ENCODE results near the gene PHF23. TPM values are rescaled to one million over a fixed set of nuclear protein-coding genes. Genes with fewer than 3 reads are reported as not detected.

Gene PHF23
- total RNA-seq, 1 experiment from 2014 or later = 32.7 TPM

DNA sequence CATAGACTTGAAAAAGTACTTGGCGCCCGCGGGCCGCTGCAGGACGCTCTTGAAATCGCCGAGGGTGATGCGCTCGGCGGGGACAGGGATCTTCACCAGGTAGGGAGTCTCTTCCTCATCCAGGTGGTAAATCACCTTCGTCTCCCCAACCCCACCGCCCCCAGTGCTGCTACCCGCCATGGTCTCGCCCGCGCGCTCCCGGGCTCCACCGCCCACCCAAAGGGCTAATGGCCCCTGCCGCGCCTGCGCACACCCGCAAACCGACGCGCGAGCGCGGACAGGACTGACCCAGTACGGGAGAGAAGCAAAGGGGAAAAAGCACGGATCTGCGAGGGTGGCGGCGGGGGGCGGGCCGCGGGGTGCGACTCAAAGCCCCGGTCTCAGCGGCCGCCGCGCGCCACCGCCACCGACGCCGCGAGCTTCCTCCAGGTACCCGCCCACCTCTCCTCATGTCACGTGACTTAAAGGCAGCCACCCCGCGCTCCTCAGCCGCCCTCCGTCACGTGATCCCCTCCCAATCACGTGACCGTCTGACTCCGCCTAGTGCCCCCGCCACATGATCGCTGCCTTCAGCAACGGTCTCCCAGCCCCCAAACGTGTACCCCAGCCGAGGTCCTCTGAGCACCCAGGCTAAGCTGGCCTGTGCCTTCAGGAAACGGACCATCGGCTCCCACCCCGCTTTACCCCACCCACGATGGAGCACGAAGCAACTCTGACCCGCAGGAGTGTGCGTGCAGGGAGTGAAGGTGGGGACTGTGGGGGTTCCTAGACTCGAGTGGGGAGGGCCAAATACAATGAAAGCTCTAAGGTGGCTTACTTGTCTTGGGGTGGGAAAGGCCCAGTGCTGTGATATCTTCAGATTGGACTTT is 4.9 kb downstream of the PHF23 start, which contains the start of gene DVL2:
TSS of gene DVL2 (minus strand) at position 435 of the 869 bp plus-strand sequence. CDS start at position 180, 255 bp downstream.
- Histone ChIP-seq H3F3A (ENCODE audit: low read length, unreplicated experiment) (peaks cover 8% of the 10 kb centered on the region), H3K9me2 (replicated peaks; ENCODE audit: low read length) (no peaks in the 10 kb centered on the region), H3K36me3 (ENCODE audit: low read depth, low read length) (peaks cover 13% of the 10 kb centered on the region; the same call in 1 of the 2 replicates), H2AFZ (ENCODE audit: low read length) (peak within 1 kb of the TSS; percentile 82), H3K79me2 (ENCODE audit: low read length) (peaks cover 71% of the 10 kb centered on the region), H3K27me3 (ENCODE audit: low read length) (no peaks in the 10 kb centered on the region), H3K9me3 (ENCODE audit: low read length) (no peaks in the 10 kb centered on the region), H3K4me1 (ENCODE audit: insufficient read depth, low read length) (peaks cover 33% of the 10 kb centered on the region), H4K20me1 (ENCODE audit: low read length) (peaks cover 8% of the 10 kb centered on the region; the same call in 1 of the 2 replicates), H3K4me3 (ENCODE audit: low read length) (peak within 1 kb of the TSS; percentile 89), H3K4me2 (ENCODE audit: low read length) (peak within 1 kb of the TSS; percentile 83), H3K9ac (ENCODE audit: low read length) (peak within 1 kb of the TSS; percentile 88), H3K27ac (ENCODE audit: low read length) (peak within 1 kb of the TSS; percentile 64)
- TF ChIP-seq EZH2phosphoT487 (IDR thresholded peaks at IDR 0.05; ENCODE audit: borderline replicate concordance, low read length) (no peak), CTCF (conservative IDR thresholded peaks at IDR 0.05; ENCODE audit: low read depth, low read length) (no peak), EZH2 (IDR thresholded peaks at IDR 0.05; ENCODE audit: low read length, unreplicated experiment) (no peak)
- peak; percentile 87 for DNase-seq
- ATAC-seq = peak; percentile 48
- ChIA-PET CTCF (no interaction called here), POLR2A (ENCODE audit: unreplicated experiment) (no interaction called here)
- BruUV-seq (replicated peaks) = no TSS peak
- intact Hi-C loops (cut with micrococcal nuclease) = loop anchor here (2.0 kb wide), 1 partner anchor 14 kb away; no protein-coding TSS in a partner anchor

- no peak for TF ChIP-seq EZH2phosphoT487 (IDR thresholded peaks at IDR 0.05; ENCODE audit: borderline replicate concordance, low read length)
- TF ChIP-seq CTCF (conservative IDR thresholded peaks at IDR 0.05; ENCODE audit: low read depth, low read length) = no peak
- TF ChIP-seq EZH2 (IDR thresholded peaks at IDR 0.05; ENCODE audit: low read length, unreplicated experiment) = no peak
- H4K20me1 ChIP-seq (ENCODE audit: low read length) = peaks cover 8% of the 10 kb centered on the region; the same call in 1 of the 2 replicates
- H3K9ac ChIP-seq (ENCODE audit: low read length) = peak overlapping the region; percentile 88
- H3K4me3 ChIP-seq (ENCODE audit: low read length) = peak overlapping the region; percentile 89
- peak overlapping the region; percentile 64 for H3K27ac ChIP-seq (ENCODE audit: low read length)
- ChIA-PET POLR2A (ENCODE audit: unreplicated experiment) (no interaction called here), CTCF (no interaction called here)
- no peaks in the 10 kb centered on the region for H3K9me2 ChIP-seq (replicated peaks; ENCODE audit: low read length)
- peaks cover 13% of the 10 kb centered on the region; the same call in 1 of the 2 replicates for H3K36me3 ChIP-seq (ENCODE audit: low read depth, low read length)
- peaks cover 33% of the 10 kb centered on the region for H3K4me1 ChIP-seq (ENCODE audit: insufficient read depth, low read length)
- TSS peak; percentile 28 for BruUV-seq (replicated peaks)
- intact Hi-C loops (cut with micrococcal nuclease) = loop anchor here (2.0 kb wide), 1 partner anchor 13 kb away; no protein-coding TSS in a partner anchor
- H3K27me3 ChIP-seq (ENCODE audit: low read length) = no peaks in the 10 kb centered on the region
- peak overlapping the region; percentile 83 for H3K4me2 ChIP-seq (ENCODE audit: low read length)
- H3K79me2 ChIP-seq (ENCODE audit: low read length) = peaks cover 65% of the 10 kb centered on the region
- no peaks in the 10 kb centered on the region for H3K9me3 ChIP-seq (ENCODE audit: low read length)
- peak overlapping the region; percentile 82 for H2AFZ ChIP-seq (ENCODE audit: low read length)
- H3F3A ChIP-seq (ENCODE audit: low read length, unreplicated experiment) = peaks cover 8% of the 10 kb centered on the region
- peak; percentile 3; the same call in 1 of the 2 replicates for ATAC-seq
- DNase-seq = no peak
Measured at GRCh38 chr17:7233701-7234082, 5.6 kb downstream of the PHF23 start.
